ENCODE data around the gene ATM. TPM values are rescaled to one million over a fixed set of nuclear protein-coding genes. Genes with fewer than 3 reads are reported as not detected.

Gene ATM
- total and polyA plus RNA-seq, 2 donors (not counting 1 experiment from before 2014, with no cell fraction given): 111 to 446 TPM

- no peak for DNase-seq
- intact Hi-C loops (cut with micrococcal nuclease): no loop called here
- POLR2A ChIA-PET: no interaction called here
These were observed 5.9 kb upstream of the ATM start for GRCh38 chr11:108216988-108217387.

GRCh38 chr11:108218455-108218854, 4.4 kb upstream of the ATM start:
- ATAC-seq (ENCODE audit: low read depth): no peak
- H3K27ac Mint-ChIP-seq: no peak overlapping the region
- no peak overlapping the region for H3K4me3 Mint-ChIP-seq
- Histone ChIP-seq H3K27ac (ENCODE audit: low read length in 2 of 2) (no peak overlapping the region), H2AFZ (ENCODE audit: insufficient read depth, low read depth, low read length, poor library complexity, severe bottlenecking) (no peak overlapping the region), H3K4me3 (ENCODE audit: control extremely low read depth in 1 of 5, extremely low read depth in 1 of 5, insufficient read depth in 1 of 5, low read depth in 2 of 5, low read length in 4 of 5) (no peak overlapping the region), H3K9ac (ENCODE audit: low read length) (no peak overlapping the region), H4K20me1 (ENCODE audit: control insufficient read depth, insufficient read depth, low read length, poor library complexity, severe bottlenecking) (peaks cover 40% of the 10 kb centered on the region), H3K79me2 (ENCODE audit: control insufficient read depth, insufficient read depth, low read length) (peaks cover 89% of the 10 kb centered on the region), H3K27me3 (replicated peaks in 1 of 4; ENCODE audit: control extremely low read depth in 1 of 4, control insufficient read depth in 3 of 4, insufficient read depth in 4 of 4, low read length in 3 of 4) (no peaks in the 10 kb centered on the region), H3K9me3 (ENCODE audit: control extremely low read depth in 1 of 3, control insufficient read depth in 2 of 3, insufficient read depth in 1 of 3, low read length in 2 of 3) (no peaks in the 10 kb centered on the region), H3K4me2 (replicated peaks; ENCODE audit: low read depth, low read length, poor library complexity, severe bottlenecking) (no peak overlapping the region), H3K4me1 (ENCODE audit: control insufficient read depth in 2 of 2, insufficient read depth in 2 of 2, low read length in 2 of 2) (peaks cover 28 to 34% of the 10 kb centered on the region in 2 donors), H3K36me3 (replicated peaks in 1 of 2; ENCODE audit: control extremely low read depth in 1 of 2, control insufficient read depth in 1 of 2, extremely low read depth in 1 of 2, insufficient read depth in 2 of 2, low read length in 1 of 2) (peaks cover 0 to 29% of the 10 kb centered on the region in 2 experiments)
- DNase-seq: no peak
- TF ChIP-seq EZH2 (IDR thresholded peaks at IDR 0.05; ENCODE audit: borderline replicate concordance, insufficient read depth, low read depth, low read length, poor library complexity, severe bottlenecking) (no peak), CTCF (IDR thresholded peaks at IDR 0.05) (no peak)
- CTCF ChIA-PET: interaction anchor here (0.6 kb wide), 1 partner anchor 72 kb away, joined by 4 read pairs; no protein-coding TSS in a partner anchor
- WGBS (ENCODE audit: insufficient coverage): no CpG with 5 or more reads among the region's 2 CpGs
- intact Hi-C loops (cut with micrococcal nuclease): no loop called here
- H3K9me3 Mint-ChIP-seq (ENCODE audit: insufficient read depth): no peaks in the 10 kb centered on the region
- peaks cover 64% of the 10 kb centered on the region for H3K4me1 Mint-ChIP-seq
- no peaks in the 10 kb centered on the region for H3K27me3 Mint-ChIP-seq
- POLR2A ChIA-PET: no interaction called here

More at GRCh38 chr11:108216988-108217387, 5.9 kb upstream of the ATM start:
- H4K20me1 ChIP-seq (ENCODE audit: control insufficient read depth, insufficient read depth, low read length, poor library complexity, severe bottlenecking): peaks cover 48% of the 10 kb centered on the region
- no peak for ATAC-seq (ENCODE audit: low read depth)
- H3K27me3 ChIP-seq (replicated peaks in 1 of 4; ENCODE audit: control extremely low read depth in 1 of 4, control insufficient read depth in 3 of 4, insufficient read depth in 4 of 4, low read length in 3 of 4): no peaks in the 10 kb centered on the region
- peaks cover 0 to 31% of the 10 kb centered on the region in 2 experiments for H3K36me3 ChIP-seq (replicated peaks in 1 of 2; ENCODE audit: control extremely low read depth in 1 of 2, control insufficient read depth in 1 of 2, extremely low read depth in 1 of 2, insufficient read depth in 2 of 2, low read length in 1 of 2)
- peaks cover 28 to 34% of the 10 kb centered on the region in 2 donors for H3K4me1 ChIP-seq (ENCODE audit: control insufficient read depth in 2 of 2, insufficient read depth in 2 of 2, low read length in 2 of 2)
- Mint-ChIP-seq H3K4me3 (no peak overlapping the region), H3K9me3 (ENCODE audit: insufficient read depth) (no peaks in the 10 kb centered on the region), H3K4me1 (peaks cover 65% of the 10 kb centered on the region), H3K27ac (no peak overlapping the region), H3K27me3 (no peaks in the 10 kb centered on the region)
- no peaks in the 10 kb centered on the region for H3K9me3 ChIP-seq (ENCODE audit: control extremely low read depth in 1 of 3, control insufficient read depth in 2 of 3, insufficient read depth in 1 of 3, low read length in 2 of 3)
- H3K4me3 ChIP-seq (ENCODE audit: control extremely low read depth in 1 of 5, extremely low read depth in 1 of 5, insufficient read depth in 1 of 5, low read depth in 2 of 5, low read length in 4 of 5): no peak overlapping the region
- TF ChIP-seq EZH2 (IDR thresholded peaks at IDR 0.05; ENCODE audit: borderline replicate concordance, insufficient read depth, low read depth, low read length, poor library complexity, severe bottlenecking): no peak
- TF ChIP-seq CTCF (IDR thresholded peaks at IDR 0.05): no peak
- peaks cover 98% of the 10 kb centered on the region for H3K79me2 ChIP-seq (ENCODE audit: control insufficient read depth, insufficient read depth, low read length)
- CTCF ChIA-PET: interaction anchor here (0.6 kb wide), 1 partner anchor 64 kb away, joined by 3 read pairs; no protein-coding TSS in a partner anchor
- H3K4me2 ChIP-seq (replicated peaks; ENCODE audit: low read depth, low read length, poor library complexity, severe bottlenecking): no peak overlapping the region
- WGBS (ENCODE audit: insufficient coverage): no CpG with 5 or more reads among the region's 4 CpGs
- no peak overlapping the region for H2AFZ ChIP-seq (ENCODE audit: insufficient read depth, low read depth, low read length, poor library complexity, severe bottlenecking)
- no peak overlapping the region for H3K9ac ChIP-seq (ENCODE audit: low read length)
- no peak overlapping the region for H3K27ac ChIP-seq (ENCODE audit: low read length in 2 of 2)
